Measurements from ENCODE around the gene DENND1C.

The DENND1C gene

DNA sequence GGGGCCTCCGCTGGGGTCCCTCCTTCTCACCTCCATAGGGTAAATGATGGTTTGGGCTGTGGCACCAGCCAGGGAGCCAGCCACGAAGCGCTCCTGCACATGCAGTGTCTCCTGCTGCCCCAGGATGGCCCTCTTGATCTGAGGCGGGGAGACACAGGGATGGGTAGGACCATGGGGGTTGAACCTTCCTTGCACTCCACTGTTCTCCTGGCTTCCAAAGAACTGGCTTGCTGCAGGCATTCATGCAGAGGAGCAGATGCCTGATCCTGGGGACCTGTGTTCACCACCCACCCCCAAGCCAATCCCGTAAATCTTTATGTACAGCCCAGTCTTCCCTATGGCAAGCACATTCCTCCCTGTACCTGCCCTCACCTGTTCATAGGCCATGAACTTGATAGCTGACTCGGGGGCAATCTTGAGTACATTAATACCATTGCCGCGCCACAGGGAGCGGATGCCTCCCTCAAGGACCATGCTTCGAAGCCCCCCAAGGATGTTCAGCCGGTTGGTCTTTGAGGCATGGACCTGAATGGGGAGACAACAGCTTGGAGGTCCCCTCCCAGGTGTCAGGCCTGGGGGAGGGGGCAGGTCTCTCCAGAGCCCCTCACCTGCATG, 27.5 kb downstream of the DENND1C start:
- peaks cover 15% of the 10 kb centered on the region for H3K36me3 ChIP-seq (ENCODE audit: control insufficient read depth, insufficient read depth, low read length)
- no peak for DNase-seq
- peaks cover 3% of the 10 kb centered on the region for H3K9me3 ChIP-seq (ENCODE audit: control insufficient read depth, low read length)
- no peak overlapping the region for H3K4me3 ChIP-seq (ENCODE audit: insufficient read depth, low read depth, low read length, poor library complexity, severe bottlenecking)
- no peaks in the 10 kb centered on the region for H3K27me3 ChIP-seq (replicated peaks; ENCODE audit: control insufficient read depth, insufficient read depth, low read length, poor library complexity, severe bottlenecking)
- no peak overlapping the region for H3K27ac ChIP-seq (ENCODE audit: insufficient read depth, low read length, poor library complexity, severe bottlenecking)
- H3K4me1 ChIP-seq (ENCODE audit: control insufficient read depth, insufficient read depth, low read length, poor library complexity, severe bottlenecking), result peaks cover 4% of the 10 kb centered on the region

DNA sequence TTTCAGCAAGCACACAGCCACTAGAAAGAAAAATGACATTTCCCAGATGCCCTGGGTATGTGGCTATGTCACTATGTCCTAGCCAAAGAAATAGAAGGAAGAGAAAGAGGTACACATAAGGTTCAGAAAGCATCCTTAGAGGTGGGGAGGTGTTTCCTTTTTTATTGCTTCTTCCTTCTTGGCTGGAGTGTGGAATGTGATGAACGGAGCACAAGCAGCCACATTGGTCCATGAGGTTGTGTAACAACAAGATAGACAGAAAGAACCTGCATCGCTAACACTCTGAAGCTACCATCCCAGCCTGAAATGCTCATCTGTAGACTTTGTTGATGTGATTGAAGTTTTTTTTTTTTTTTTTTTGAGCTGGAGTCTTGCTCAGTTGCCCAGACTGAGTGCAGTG, 28.7 kb downstream of the DENND1C start:
- Histone ChIP-seq H3K9me3 (ENCODE audit: control insufficient read depth, low read length) (peaks cover 3% of the 10 kb centered on the region), H3K27me3 (replicated peaks; ENCODE audit: control insufficient read depth, insufficient read depth, low read length, poor library complexity, severe bottlenecking) (no peaks in the 10 kb centered on the region)

DNA sequence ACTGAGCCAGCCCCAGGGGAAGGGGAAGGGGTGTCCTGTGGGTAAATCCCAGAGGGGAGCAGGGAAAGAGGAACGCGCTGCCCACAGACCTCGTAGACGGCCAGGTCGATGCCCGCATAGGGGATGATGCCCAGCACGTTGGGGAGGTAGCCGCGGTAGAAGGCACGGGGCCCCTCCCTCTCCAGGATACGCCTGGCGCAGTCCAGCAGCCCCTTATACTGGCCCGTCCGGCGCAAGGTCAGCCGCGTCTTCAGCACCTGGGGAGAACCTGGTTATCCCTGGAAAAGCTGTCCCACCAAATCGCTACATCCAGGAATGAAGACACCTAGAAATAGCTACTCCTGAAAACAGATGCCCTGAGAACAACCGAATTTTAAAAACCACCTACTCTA, 29.4 kb downstream of the DENND1C start:
- Histone ChIP-seq H3K9me3 (ENCODE audit: control insufficient read depth, low read length) (peaks cover 3% of the 10 kb centered on the region), H3K4me3 (ENCODE audit: insufficient read depth, low read depth, low read length, poor library complexity, severe bottlenecking) (no peak overlapping the region), H3K27ac (ENCODE audit: insufficient read depth, low read length, poor library complexity, severe bottlenecking) (no peak overlapping the region), H3K27me3 (replicated peaks; ENCODE audit: control insufficient read depth, insufficient read depth, low read length, poor library complexity, severe bottlenecking) (no peaks in the 10 kb centered on the region), H3K4me1 (ENCODE audit: control insufficient read depth, insufficient read depth, low read length, poor library complexity, severe bottlenecking) (no peaks in the 10 kb centered on the region), H3K36me3 (ENCODE audit: control insufficient read depth, insufficient read depth, low read length) (peaks cover 15% of the 10 kb centered on the region)
- DNase-seq, result no peak

More for the DNA sequence above, 28.7 kb downstream of the DENND1C start:
- Histone ChIP-seq H3K27ac (ENCODE audit: insufficient read depth, low read length, poor library complexity, severe bottlenecking) (no peak overlapping the region), H3K4me1 (ENCODE audit: control insufficient read depth, insufficient read depth, low read length, poor library complexity, severe bottlenecking) (no peaks in the 10 kb centered on the region), H3K36me3 (ENCODE audit: control insufficient read depth, insufficient read depth, low read length) (peaks cover 15% of the 10 kb centered on the region), H3K4me3 (ENCODE audit: insufficient read depth, low read depth, low read length, poor library complexity, severe bottlenecking) (no peak overlapping the region)
- DNase-seq, result no peak

DNA sequence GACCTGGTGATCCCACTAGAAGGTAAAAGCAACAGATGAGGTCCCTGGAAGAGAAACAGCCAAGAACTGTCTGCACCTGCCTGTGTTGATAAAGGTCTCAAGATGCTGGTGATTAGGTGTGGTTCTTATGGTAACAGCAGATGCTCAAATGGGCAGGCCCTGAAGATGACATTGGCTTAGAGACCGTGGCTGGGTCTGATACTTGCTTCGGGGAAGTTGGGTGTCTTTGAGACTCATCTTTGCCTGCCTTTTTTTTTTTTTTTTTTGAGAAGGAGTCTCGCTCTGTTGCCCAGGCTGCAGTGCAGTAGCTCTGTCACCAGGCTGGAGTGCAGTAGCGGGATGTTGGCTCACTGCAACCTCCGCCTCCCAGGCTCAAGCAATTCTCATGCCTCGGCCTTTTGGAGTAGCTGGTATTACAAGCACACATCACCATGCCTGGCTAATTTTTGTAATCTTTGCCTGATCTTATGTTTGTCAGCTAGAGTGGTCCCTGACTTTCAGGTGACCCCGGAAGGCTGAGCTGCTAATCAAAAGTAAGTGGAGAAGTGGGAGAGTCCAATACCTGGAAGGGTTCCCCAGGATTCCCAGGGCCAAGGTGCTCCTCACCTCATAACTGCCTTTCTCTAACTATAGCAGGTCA, 29.9 kb downstream of the DENND1C start:
- DNase-seq, result no peak
- Histone ChIP-seq H3K27me3 (replicated peaks; ENCODE audit: control insufficient read depth, insufficient read depth, low read length, poor library complexity, severe bottlenecking) (no peaks in the 10 kb centered on the region), H3K27ac (ENCODE audit: insufficient read depth, low read length, poor library complexity, severe bottlenecking) (no peak overlapping the region), H3K4me3 (ENCODE audit: insufficient read depth, low read depth, low read length, poor library complexity, severe bottlenecking) (no peak overlapping the region), H3K36me3 (ENCODE audit: control insufficient read depth, insufficient read depth, low read length) (peaks cover 15% of the 10 kb centered on the region), H3K4me1 (ENCODE audit: control insufficient read depth, insufficient read depth, low read length, poor library complexity, severe bottlenecking) (no peaks in the 10 kb centered on the region), H3K9me3 (ENCODE audit: control insufficient read depth, low read length) (peaks cover 3% of the 10 kb centered on the region)

DNA sequence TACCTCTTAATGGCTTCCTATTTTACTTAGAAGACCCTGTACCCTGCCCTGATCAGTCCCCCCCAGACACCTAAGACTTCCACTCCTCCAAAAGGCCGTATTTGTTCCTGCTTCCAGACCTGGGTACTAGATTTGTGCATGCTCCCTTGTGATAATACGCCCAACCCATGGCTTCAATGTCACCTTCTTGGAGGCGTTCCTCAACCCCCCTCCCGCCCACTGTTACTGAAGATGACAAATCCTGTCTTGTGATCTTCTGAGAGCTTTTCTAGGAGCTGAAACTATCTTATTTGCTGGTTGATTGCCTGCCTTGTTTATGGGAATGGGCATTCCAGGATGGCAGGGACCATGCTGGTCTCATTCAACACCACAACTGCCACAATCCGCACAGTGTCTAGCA, 31.4 kb downstream of the DENND1C start:
- peaks cover 12% of the 10 kb centered on the region for H3K36me3 ChIP-seq (ENCODE audit: control insufficient read depth, insufficient read depth, low read length)
- H3K27me3 ChIP-seq (replicated peaks; ENCODE audit: control insufficient read depth, insufficient read depth, low read length, poor library complexity, severe bottlenecking), result no peaks in the 10 kb centered on the region
- peaks cover 3% of the 10 kb centered on the region for H3K9me3 ChIP-seq (ENCODE audit: control insufficient read depth, low read length)
- no peak for DNase-seq
- no peak overlapping the region for H3K27ac ChIP-seq (ENCODE audit: insufficient read depth, low read length, poor library complexity, severe bottlenecking)
- no peak overlapping the region for H3K4me3 ChIP-seq (ENCODE audit: insufficient read depth, low read depth, low read length, poor library complexity, severe bottlenecking)
- no peaks in the 10 kb centered on the region for H3K4me1 ChIP-seq (ENCODE audit: control insufficient read depth, insufficient read depth, low read length, poor library complexity, severe bottlenecking)

DNA sequence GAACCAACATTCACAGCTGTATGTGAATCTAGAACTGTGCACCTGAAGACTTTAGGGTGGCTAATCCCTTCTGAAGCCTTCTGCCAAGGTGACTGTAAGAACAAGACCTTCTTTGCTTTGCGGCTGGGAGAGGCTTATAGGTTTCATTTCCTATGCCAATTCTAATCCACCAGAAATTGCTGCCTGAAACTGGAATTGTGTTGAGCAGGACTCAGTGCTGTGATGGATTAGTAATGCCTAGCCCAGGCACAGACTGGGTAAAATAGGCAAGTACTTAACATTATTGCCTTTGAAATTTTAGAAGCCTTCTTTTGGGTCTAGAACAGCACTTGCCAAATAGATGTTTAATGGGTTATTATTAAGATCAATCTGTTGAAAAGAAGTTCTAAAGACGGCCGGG, 33.5 kb downstream of the DENND1C start:
- Histone ChIP-seq H3K27me3 (replicated peaks; ENCODE audit: control insufficient read depth, insufficient read depth, low read length, poor library complexity, severe bottlenecking) (no peaks in the 10 kb centered on the region), H3K27ac (ENCODE audit: insufficient read depth, low read length, poor library complexity, severe bottlenecking) (no peak overlapping the region), H3K36me3 (ENCODE audit: control insufficient read depth, insufficient read depth, low read length) (no peaks in the 10 kb centered on the region), H3K9me3 (ENCODE audit: control insufficient read depth, low read length) (no peaks in the 10 kb centered on the region), H3K4me1 (ENCODE audit: control insufficient read depth, insufficient read depth, low read length, poor library complexity, severe bottlenecking) (no peaks in the 10 kb centered on the region), H3K4me3 (ENCODE audit: insufficient read depth, low read depth, low read length, poor library complexity, severe bottlenecking) (no peak overlapping the region)
- no peak for DNase-seq

DNA sequence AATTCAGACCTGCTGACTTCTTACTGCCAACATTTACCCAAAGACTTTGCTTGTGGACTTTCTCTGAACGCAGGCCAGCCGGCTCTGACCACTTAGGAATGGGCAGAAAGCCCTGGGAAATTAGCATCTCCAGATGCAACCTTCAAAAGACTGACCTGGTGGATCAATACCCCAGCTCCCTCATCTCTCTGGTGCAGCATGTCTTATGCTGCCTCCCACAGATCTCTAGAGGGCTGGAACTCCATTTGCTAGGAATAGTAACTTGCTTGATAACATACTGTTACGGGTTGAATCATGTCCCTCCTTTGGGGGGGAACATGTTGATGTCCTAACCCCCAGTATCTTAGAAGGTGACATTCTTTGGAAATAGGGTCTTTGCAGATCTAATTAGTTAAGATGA, 35.1 kb downstream of the DENND1C start:
- H3K4me3 ChIP-seq (ENCODE audit: insufficient read depth, low read depth, low read length, poor library complexity, severe bottlenecking), result no peak overlapping the region
- H3K27me3 ChIP-seq (replicated peaks; ENCODE audit: control insufficient read depth, insufficient read depth, low read length, poor library complexity, severe bottlenecking), result no peaks in the 10 kb centered on the region
- no peaks in the 10 kb centered on the region for H3K4me1 ChIP-seq (ENCODE audit: control insufficient read depth, insufficient read depth, low read length, poor library complexity, severe bottlenecking)
- DNase-seq, result no peak
- no peaks in the 10 kb centered on the region for H3K36me3 ChIP-seq (ENCODE audit: control insufficient read depth, insufficient read depth, low read length)
- H3K9me3 ChIP-seq (ENCODE audit: control insufficient read depth, low read length), result no peaks in the 10 kb centered on the region
- H3K27ac ChIP-seq (ENCODE audit: insufficient read depth, low read length, poor library complexity, severe bottlenecking), result no peak overlapping the region

DNA sequence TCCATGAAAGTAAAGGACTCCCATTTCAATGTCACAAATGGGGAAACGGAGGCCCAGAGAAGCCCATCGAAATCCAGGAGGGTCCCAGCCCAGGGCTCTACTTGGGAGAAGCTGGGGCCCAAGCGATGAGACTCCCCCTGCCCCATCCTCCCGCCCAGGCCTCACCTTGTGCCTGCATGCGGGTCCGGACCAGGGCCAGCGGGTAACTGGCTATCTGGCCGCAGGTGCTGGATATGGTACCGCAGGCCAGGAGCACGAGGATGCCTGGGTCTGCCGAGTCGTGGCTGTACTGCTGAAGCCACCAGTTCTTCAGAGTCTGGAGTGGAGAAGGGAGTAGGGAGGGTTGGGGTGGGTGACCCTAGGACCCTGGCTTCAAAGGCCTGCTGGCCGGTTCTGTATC, 37.6 kb downstream of the DENND1C start:
- H3K4me1 ChIP-seq (ENCODE audit: control insufficient read depth, insufficient read depth, low read length, poor library complexity, severe bottlenecking), result no peaks in the 10 kb centered on the region
- H3K27ac ChIP-seq (ENCODE audit: insufficient read depth, low read length, poor library complexity, severe bottlenecking), result no peak overlapping the region
- H3K4me3 ChIP-seq (ENCODE audit: insufficient read depth, low read depth, low read length, poor library complexity, severe bottlenecking), result no peak overlapping the region
- H3K27me3 ChIP-seq (replicated peaks; ENCODE audit: control insufficient read depth, insufficient read depth, low read length, poor library complexity, severe bottlenecking), result no peaks in the 10 kb centered on the region
- no peaks in the 10 kb centered on the region for H3K36me3 ChIP-seq (ENCODE audit: control insufficient read depth, insufficient read depth, low read length)
- no peak for DNase-seq
- no peaks in the 10 kb centered on the region for H3K9me3 ChIP-seq (ENCODE audit: control insufficient read depth, low read length)

DNA sequence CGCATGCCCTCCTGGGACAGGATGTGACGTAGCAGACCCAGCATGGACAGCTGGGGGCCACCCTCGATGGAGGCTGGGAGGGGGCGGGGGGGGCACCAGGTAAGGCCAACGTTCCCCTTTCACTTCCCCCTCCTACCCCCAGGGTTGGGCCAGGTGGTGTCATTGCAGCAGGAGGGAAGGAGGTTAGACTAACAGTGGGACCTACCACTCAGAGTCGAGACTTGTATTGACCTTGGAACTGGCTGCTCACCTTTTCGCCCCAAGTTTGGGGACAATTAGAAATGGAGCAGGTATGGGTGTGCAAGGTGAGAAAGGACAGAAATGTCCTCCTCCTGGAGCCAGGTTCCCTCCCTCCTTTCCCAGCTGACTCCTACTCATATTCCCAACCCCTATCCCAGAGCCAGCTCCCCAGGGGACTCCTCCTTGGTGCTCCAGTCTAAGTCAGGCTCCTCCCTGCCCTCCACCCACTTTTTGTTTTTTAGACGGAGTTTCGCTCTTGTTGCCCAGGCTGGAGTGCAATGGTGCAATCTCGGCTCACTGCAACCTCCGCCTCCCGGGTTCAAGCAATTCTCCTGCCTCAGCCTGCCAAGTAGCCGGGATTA, 39.4 kb downstream of the DENND1C start:
- Histone ChIP-seq H3K4me3 (ENCODE audit: insufficient read depth, low read depth, low read length, poor library complexity, severe bottlenecking) (no peak overlapping the region), H3K27me3 (replicated peaks; ENCODE audit: control insufficient read depth, insufficient read depth, low read length, poor library complexity, severe bottlenecking) (no peaks in the 10 kb centered on the region), H3K36me3 (ENCODE audit: control insufficient read depth, insufficient read depth, low read length) (no peaks in the 10 kb centered on the region), H3K9me3 (ENCODE audit: control insufficient read depth, low read length) (no peaks in the 10 kb centered on the region), H3K27ac (ENCODE audit: insufficient read depth, low read length, poor library complexity, severe bottlenecking) (no peak overlapping the region), H3K4me1 (ENCODE audit: control insufficient read depth, insufficient read depth, low read length, poor library complexity, severe bottlenecking) (no peaks in the 10 kb centered on the region)
- DNase-seq, result no peak

DNA sequence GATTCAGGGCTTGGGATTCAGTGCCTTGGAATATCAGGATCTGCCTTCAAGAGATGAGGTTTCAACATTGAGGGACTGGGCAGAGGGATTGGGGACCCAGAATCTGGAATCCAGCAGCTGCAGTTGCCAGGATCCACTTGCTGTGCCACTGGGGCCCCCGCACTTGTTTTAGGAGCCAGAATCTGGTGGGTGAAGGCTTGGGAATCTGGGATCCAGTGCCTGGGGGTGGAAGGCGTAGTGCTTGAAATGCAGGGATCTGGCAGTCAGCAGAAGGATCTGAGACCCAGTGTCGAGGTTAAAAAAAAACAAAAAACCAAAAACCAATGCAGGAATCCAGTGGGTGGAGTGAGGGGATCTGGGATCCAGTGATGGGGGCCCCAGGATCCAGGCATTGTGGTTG, 40.7 kb downstream of the DENND1C start:
- no peak for DNase-seq
- no peak overlapping the region for H3K27ac ChIP-seq (ENCODE audit: insufficient read depth, low read length, poor library complexity, severe bottlenecking)
- H3K9me3 ChIP-seq (ENCODE audit: control insufficient read depth, low read length), result no peaks in the 10 kb centered on the region
- H3K27me3 ChIP-seq (replicated peaks; ENCODE audit: control insufficient read depth, insufficient read depth, low read length, poor library complexity, severe bottlenecking), result no peaks in the 10 kb centered on the region
- H3K36me3 ChIP-seq (ENCODE audit: control insufficient read depth, insufficient read depth, low read length), result no peaks in the 10 kb centered on the region
- no peak overlapping the region for H3K4me3 ChIP-seq (ENCODE audit: insufficient read depth, low read depth, low read length, poor library complexity, severe bottlenecking)
- no peaks in the 10 kb centered on the region for H3K4me1 ChIP-seq (ENCODE audit: control insufficient read depth, insufficient read depth, low read length, poor library complexity, severe bottlenecking)

Measured in effector memory CD4-positive, alpha-beta T cell (primary cell).